Inflammatory macrophage (primary cell): ENCODE data around the gene KDM4C.
A peak's percentile ranks its signal among the peaks of the same experiment; 100 is the strongest.
"Not testable (repeated sequence)": the region's sequence is repeated elsewhere in the genome, so short reads cannot be mapped to it uniquely, and the experiment has no call there.

Source experiments
- DNase-seq, 2 donors: peaks; one replicate each; pipeline ENCODE4 v3.0.0-alpha.2; 2020 to 2022
- total RNA-seq, 18 experiments: gene quantifications; one replicate each; lab custom pipeline; 2026; ENCODE audit warnings: mixed read lengths in 6 of 18, inconsistent platforms in 2 of 18; lab: John Stamatoyannopoulos, UW

The KDM4C gene
- total RNA-seq = 29.8 to 54.0 (median 40.0) reads per million in 18 experiments

GRCh38 chr9:6757456-6758247 lies at the start of gene KDM4C:
Gene KDM4C (plus strand): TSS chr9:6757973. CDS start chr9:6792989, 35,016 bp downstream.
- peak; percentile 95 to 96 for DNase-seq

GRCh38 chr9:6708732-6709131 lies 49.0 kb upstream of the KDM4C start:
- DNase-seq = no peak

GRCh38 chr9:6711403-6711802 lies 46.4 kb upstream of the KDM4C start:
- DNase-seq = no peak

GRCh38 chr9:6712041-6712440 lies 45.7 kb upstream of the KDM4C start:
- no peak for DNase-seq

GRCh38 chr9:6714176-6714575 lies 43.6 kb upstream of the KDM4C start:
- peak; percentile 54 to 78 for DNase-seq

GRCh38 chr9:6715153-6715754 lies 42.5 kb upstream of the KDM4C start:
- not testable (repeated sequence) for DNase-seq

GRCh38 chr9:6715755-6716643 lies 41.8 kb upstream of the KDM4C start:
- DNase-seq = peak in 1 of 2 donors; percentile 57

GRCh38 chr9:6716766-6717165 lies 41.0 kb upstream of the KDM4C start:
- DNase-seq = no peak

GRCh38 chr9:6723881-6724420 lies 33.8 kb upstream of the KDM4C start:
- DNase-seq = no peak

GRCh38 chr9:6733257-6733656 lies 24.5 kb upstream of the KDM4C start:
- no peak for DNase-seq

- DNase-seq = no peak
These were observed 23.9 kb upstream of the KDM4C start for GRCh38 chr9:6733831-6734230.

GRCh38 chr9:6735422-6735821 lies 22.4 kb upstream of the KDM4C start:
- no peak for DNase-seq

- peak in 1 of 2 donors; percentile 1 for DNase-seq
These were observed 18.6 kb upstream of the KDM4C start for GRCh38 chr9:6739218-6739617.

GRCh38 chr9:6748861-6749260 lies 8.9 kb upstream of the KDM4C start:
- DNase-seq = not testable (repeated sequence)

- DNase-seq = not testable (repeated sequence)
These were observed 2.9 kb upstream of the KDM4C start for GRCh38 chr9:6754861-6755260.

- peak in 1 of 2 donors; percentile 70 for DNase-seq
These were observed 679 bp upstream of the KDM4C start for GRCh38 chr9:6757132-6757455.

GRCh38 chr9:6758248-6758497 lies 400 bp downstream of the KDM4C start:
- no peak for DNase-seq

GRCh38 chr9:6758498-6759184 lies 868 bp downstream of the KDM4C start:
- DNase-seq = peak in 1 of 2 donors; percentile 36

GRCh38 chr9:6759185-6759977 lies 1.6 kb downstream of the KDM4C start:
- peak; percentile 69 to 79 for DNase-seq

GRCh38 chr9:6761306-6761705 lies 3.5 kb downstream of the KDM4C start:
- DNase-seq = no peak

GRCh38 chr9:6763244-6763643 lies 5.5 kb downstream of the KDM4C start:
- DNase-seq = no peak

GRCh38 chr9:6764011-6764410 lies 6.2 kb downstream of the KDM4C start:
- DNase-seq = no peak
